CD14-positive monocyte (primary cell): ENCODE data around the gene USP6. TPM values are rescaled to one million over a fixed set of nuclear protein-coding genes. Genes with fewer than 3 reads are reported as not detected.
A peak's percentile ranks its signal among the peaks of the same experiment; 100 is the strongest.

Experiments used
- DNase-seq, 3 donors: peaks; one replicate each; pipeline ENCODE4 v3.0.0-alpha.2; 2011 to 2022
- H2AFZ ChIP-seq: 2 replicates; pipeline ENCODE4 v1.6.0; 2012; ENCODE audit warnings: mild to moderate bottlenecking, low read depth, low read length, inconsistent platforms; ENCODE audit not compliant: insufficient read depth, poor library complexity, severe bottlenecking
- H3K27ac ChIP-seq, 2 donors: 1 replicate in 1 of 2; 2 replicates in 1 of 2; pipeline ENCODE4 v1.5.1; 2012 to 2013; ENCODE audit warnings: low read length in 2 of 2, control low read depth in 1 of 2, inconsistent platforms in 1 of 2, low read depth in 1 of 2, mild to moderate bottlenecking in 1 of 2
- H3K27me3 ChIP-seq, 2 donors: one replicate each; pipeline versions ENCODE4 v1.6.0 to v1.6.1; 2011 to 2013; ENCODE audit warnings: low read length in 2 of 2; ENCODE audit not compliant: control insufficient read depth in 2 of 2, insufficient read depth in 2 of 2
- H3K36me3 ChIP-seq, 2 donors: replicated peaks in 1 of 2; 1 replicate in 1 of 2; 2 replicates in 1 of 2; pipeline versions ENCODE4 v1.5.1 to v1.6.1; 2012 to 2013; ENCODE audit warnings: low read length in 2 of 2, control low read depth in 1 of 2, inconsistent platforms in 1 of 2, mild to moderate bottlenecking in 1 of 2; ENCODE audit not compliant: insufficient read depth in 2 of 2, control insufficient read depth in 1 of 2
- H3K4me1 ChIP-seq, 2 donors: 1 replicate in 1 of 2; 2 replicates in 1 of 2; pipeline versions ENCODE4 v1.5.1 to v1.6.1; 2012 to 2013; ENCODE audit warnings: low read length in 2 of 2, control low read depth in 1 of 2, inconsistent platforms in 1 of 2, mild to moderate bottlenecking in 1 of 2, moderate library complexity in 1 of 2; ENCODE audit not compliant: insufficient read depth in 2 of 2, control insufficient read depth in 1 of 2
- H3K4me2 ChIP-seq: replicated peaks from 2 replicates; pipeline ENCODE3; 2012; ENCODE audit warnings: low read length, moderate library complexity, mild to moderate bottlenecking; ENCODE audit not compliant: poor library complexity, severe bottlenecking; ENCODE audit errors: extremely low read depth
- H3K4me3 ChIP-seq, 3 experiments: fragments of 200-600 bp in 1 of 3; sonication (generic) in 1 of 3; replicated peaks in 1 of 3; 1 replicate in 2 of 3; 2 replicates in 1 of 3; pipeline ENCODE4 v1.5.1; 2011 to 2013; ENCODE audit warnings: low read length in 3 of 3, mild to moderate bottlenecking in 3 of 3, control low read depth in 2 of 3, low read depth in 2 of 3, inconsistent platforms in 1 of 3, moderate library complexity in 1 of 3
- H3K79me2 ChIP-seq: 2 replicates; pipeline ENCODE4 v1.6.0; 2012; ENCODE audit warnings: mild to moderate bottlenecking, control low read depth, inconsistent platforms, low read length, moderate library complexity; ENCODE audit not compliant: insufficient read depth
- H3K9ac ChIP-seq: 2 replicates; pipeline ENCODE4 v1.6.0; 2017; ENCODE audit warnings: low read length, mild to moderate bottlenecking; ENCODE audit not compliant: insufficient read depth, poor library complexity, severe bottlenecking
- H3K9me3 ChIP-seq, 2 donors: replicated peaks in 1 of 2; 1 replicate in 1 of 2; 2 replicates in 1 of 2; pipeline versions ENCODE4 v1.5.1 to v1.6.1; 2012 to 2013; ENCODE audit warnings: low read length in 2 of 2, control low read depth in 1 of 2; ENCODE audit not compliant: control insufficient read depth in 1 of 2, insufficient read depth in 1 of 2
- H4K20me1 ChIP-seq: 2 replicates; pipeline ENCODE4 v1.6.0; 2012; ENCODE audit warnings: mild to moderate bottlenecking, low read length, control low read depth, moderate library complexity; ENCODE audit not compliant: insufficient read depth
- H3K27ac Mint-ChIP-seq, 7 donors: one replicate each; pipeline ENCODE4 v1.8.0; 2020; ENCODE audit warnings: mild to moderate bottlenecking in 7 of 7, mixed read lengths in 7 of 7, moderate library complexity in 6 of 7, inconsistent platforms in 2 of 7
- H3K27me3 Mint-ChIP-seq, 3 donors: one replicate each; pipeline ENCODE4 v1.8.0; 2021 to 2022; ENCODE audit warnings: low read depth in 3 of 3, mild to moderate bottlenecking in 3 of 3, mixed read lengths in 3 of 3, moderate library complexity in 3 of 3, inconsistent platforms in 1 of 3
- H3K36me3 Mint-ChIP-seq, 2 donors: one replicate each; pipeline ENCODE4 v1.8.0; 2020; ENCODE audit warnings: mixed read lengths in 2 of 2, inconsistent platforms in 1 of 2, mild to moderate bottlenecking in 1 of 2
- H3K4me1 Mint-ChIP-seq: one replicate; pipeline ENCODE4 v1.8.0; 2020; ENCODE audit warnings: mild to moderate bottlenecking, mixed read lengths
- H3K4me3 Mint-ChIP-seq, 2 donors: one replicate each; pipeline ENCODE4 v1.8.0; 2020; ENCODE audit warnings: mild to moderate bottlenecking in 2 of 2, mixed read lengths in 2 of 2, moderate library complexity in 1 of 2
- H3K9me3 Mint-ChIP-seq, 7 donors: one replicate each; pipeline ENCODE4 v1.8.0; 2020 to 2022; ENCODE audit warnings: mixed read lengths in 7 of 7, mild to moderate bottlenecking in 6 of 7, moderate library complexity in 6 of 7, inconsistent platforms in 2 of 7
- WGBS: methylation state at CpG from one replicate; pipeline ENCODE4 v1.1.5; 2013; ENCODE audit warnings: missing lambda C conversion rate; ENCODE audit not compliant: insufficient coverage; 5-methylcytosine and 5-hydroxymethylcytosine counted together
- intact Hi-C, 2 donors: fragments of 100-400 bp; cut with micrococcal nuclease; formaldehyde crosslinking; loops; one replicate each; pipeline versions ENCODE4 v1.15.0 to v1.15.1; 2023
- polyA plus RNA-seq, 3 donors: library from polyadenylated mRNA; depleted of rRNA in 1 of 3; unstranded in 2 of 3; stranded (reverse) in 1 of 3; fragments of 300-500 nt in 2 of 3; fragments of >200 nt in 1 of 3; fragmentation: Illumina TruSeq in 2 of 3; gene quantifications; 1 replicate in 2 of 3; 2 replicates in 1 of 3; pipeline ENCODE4 v1.2.3, GENCODE V29; 2012 to 2021
- TF ChIP-seq, protein P1 (sequence below): fragments of 200-600 bp; IDR thresholded peaks from one replicate; pipeline ENCODE4 v1.8.0; 2022; ENCODE audit warnings: antibody characterized with exemption, mild to moderate bottlenecking

The USP6 gene
- polyA plus RNA-seq, 3 donors = 0.02 to 0.08 (median 0.02) TPM

DNA sequence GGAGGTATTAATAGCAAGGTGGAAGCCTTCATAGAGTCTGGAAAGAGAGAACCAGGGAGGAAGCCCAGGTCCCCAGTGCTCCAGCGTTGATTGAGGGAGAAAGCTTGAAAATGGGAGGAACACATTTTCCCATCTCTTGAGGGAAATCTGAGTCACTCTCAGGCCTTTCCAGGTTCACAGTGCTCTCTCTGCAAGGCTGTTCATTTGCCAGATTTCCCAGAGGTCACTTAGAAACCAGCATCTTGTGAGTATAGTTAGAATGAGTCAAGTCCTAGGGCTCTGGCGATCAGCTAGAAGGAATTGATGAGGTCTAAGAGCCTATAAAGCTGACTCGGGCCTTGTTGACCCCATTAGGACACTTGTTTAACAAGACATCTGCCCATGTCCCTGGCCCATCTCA lies 93.6 kb downstream of the USP6 start:
- intact Hi-C loops = no loop called here
- TF ChIP-seq, protein P1, sequence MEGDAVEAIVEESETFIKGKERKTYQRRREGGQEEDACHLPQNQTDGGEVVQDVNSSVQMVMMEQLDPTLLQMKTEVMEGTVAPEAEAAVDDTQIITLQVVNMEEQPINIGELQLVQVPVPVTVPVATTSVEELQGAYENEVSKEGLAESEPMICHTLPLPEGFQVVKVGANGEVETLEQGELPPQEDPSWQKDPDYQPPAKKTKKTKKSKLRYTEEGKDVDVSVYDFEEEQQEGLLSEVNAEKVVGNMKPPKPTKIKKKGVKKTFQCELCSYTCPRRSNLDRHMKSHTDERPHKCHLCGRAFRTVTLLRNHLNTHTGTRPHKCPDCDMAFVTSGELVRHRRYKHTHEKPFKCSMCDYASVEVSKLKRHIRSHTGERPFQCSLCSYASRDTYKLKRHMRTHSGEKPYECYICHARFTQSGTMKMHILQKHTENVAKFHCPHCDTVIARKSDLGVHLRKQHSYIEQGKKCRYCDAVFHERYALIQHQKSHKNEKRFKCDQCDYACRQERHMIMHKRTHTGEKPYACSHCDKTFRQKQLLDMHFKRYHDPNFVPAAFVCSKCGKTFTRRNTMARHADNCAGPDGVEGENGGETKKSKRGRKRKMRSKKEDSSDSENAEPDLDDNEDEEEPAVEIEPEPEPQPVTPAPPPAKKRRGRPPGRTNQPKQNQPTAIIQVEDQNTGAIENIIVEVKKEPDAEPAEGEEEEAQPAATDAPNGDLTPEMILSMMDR = no peak
- no peak overlapping the region for H3K9ac ChIP-seq

DNA sequence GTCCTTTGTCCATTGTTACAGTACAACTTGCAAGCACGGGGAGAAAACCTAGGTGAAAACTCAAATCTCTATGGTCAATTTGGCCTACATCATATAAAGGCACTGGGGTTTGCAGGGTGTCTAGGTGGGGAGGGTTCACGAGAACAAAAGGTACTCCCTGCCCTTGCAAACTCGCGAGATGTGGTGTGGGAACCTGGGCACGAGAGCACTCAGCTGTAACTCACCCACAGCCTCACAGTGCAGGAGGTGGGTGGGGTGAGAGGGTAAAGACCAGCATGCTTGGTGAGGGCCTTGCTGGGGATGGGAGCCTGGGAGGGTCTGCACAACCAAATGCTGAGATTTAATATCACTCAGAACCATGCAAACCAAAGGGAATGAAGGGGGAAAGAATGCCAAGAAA lies 94.3 kb downstream of the USP6 start:
- no CpG with 5 or more reads among the region's 5 CpGs for WGBS
- peak overlapping the region in 5 of 7 donors; percentile 6 to 85 (median 60) for H3K27ac Mint-ChIP-seq
- H3K36me3 Mint-ChIP-seq = peaks cover 63 to 65% of the 10 kb centered on the region in 2 donors
- no peak overlapping the region for H3K4me2 ChIP-seq
- no peak for DNase-seq
- H3K27me3 Mint-ChIP-seq = peaks cover 0 to 5% (median 0%) of the 10 kb centered on the region in 3 donors
- intact Hi-C loops = no loop called here
- peaks cover 49% of the 10 kb centered on the region for H4K20me1 ChIP-seq
- no peak overlapping the region for H3K9ac ChIP-seq
- H3K4me3 Mint-ChIP-seq = no peak overlapping the region
- H3K4me1 ChIP-seq = peaks cover 36 to 42% of the 10 kb centered on the region in 2 donors
- no peaks in the 10 kb centered on the region for H3K27me3 ChIP-seq
- H3K4me1 Mint-ChIP-seq = peaks cover 41% of the 10 kb centered on the region
- no peaks in the 10 kb centered on the region for H3K9me3 Mint-ChIP-seq
- TF ChIP-seq, protein P1 = no peak
- H2AFZ ChIP-seq = no peak overlapping the region
- peaks cover 4% of the 10 kb centered on the region for H3K79me2 ChIP-seq
- no peaks in the 10 kb centered on the region for H3K9me3 ChIP-seq
- H3K27ac ChIP-seq = peak overlapping the region; percentile 31 to 70
- no peak overlapping the region for H3K4me3 ChIP-seq
- peaks cover 50 to 57% of the 10 kb centered on the region in 2 donors for H3K36me3 ChIP-seq

More for the DNA sequence above, 93.6 kb downstream of the USP6 start:
- peaks cover 4% of the 10 kb centered on the region for H3K79me2 ChIP-seq
- H3K9me3 ChIP-seq = no peaks in the 10 kb centered on the region
- H3K4me1 ChIP-seq = peaks cover 36 to 42% of the 10 kb centered on the region in 2 donors
- Mint-ChIP-seq H3K9me3 (peaks cover 0 to 2% (median 0%) of the 10 kb centered on the region in 7 donors), H3K4me1 (peaks cover 41% of the 10 kb centered on the region), H3K4me3 (no peak overlapping the region), H3K36me3 (peaks cover 57 to 65% of the 10 kb centered on the region in 2 donors), H3K27me3 (peaks cover 0 to 5% (median 2%) of the 10 kb centered on the region in 3 donors), H3K27ac (peak overlapping the region in 1 of 7 donors; percentile 37)
- H3K27ac ChIP-seq = no peak overlapping the region
- DNase-seq = no peak
- peaks cover 46% of the 10 kb centered on the region for H4K20me1 ChIP-seq
- H3K36me3 ChIP-seq = peaks cover 46 to 51% of the 10 kb centered on the region in 2 donors
- H3K4me2 ChIP-seq = no peak overlapping the region
- no peaks in the 10 kb centered on the region for H3K27me3 ChIP-seq
- H3K4me3 ChIP-seq = no peak overlapping the region
- WGBS = 100% methylated on average over 2 of the region's 3 CpGs
- H2AFZ ChIP-seq = no peak overlapping the region
